Measurements from ENCODE around the gene C11orf87. TPM values are rescaled to one million over a fixed set of nuclear protein-coding genes. Genes with fewer than 3 reads are reported as not detected.

C11orf87 gene
- polyA plus RNA-seq (2012; ENCODE audit: insufficient read length, low read depth), result not detected

GRCh38 chr11:109421981-109422869 is at the start of gene C11orf87:
TSS of gene C11orf87 (plus strand) at chr11:109422190. CDS start at chr11:109423634, 1,444 bp downstream.
- TF ChIP-seq TAF1 (IDR thresholded peaks at IDR 0.05; ENCODE audit: borderline replicate concordance, insufficient read depth, low read length) (no peak), POLR2AphosphoS5 (IDR thresholded peaks at IDR 0.05; ENCODE audit: low read depth, low read length) (no peak), REST (IDR thresholded peaks at IDR 0.05; ENCODE audit: insufficient read depth in 1 of 2, low read depth in 2 of 2, low read length in 2 of 2) (no peak), FOXP2 (optimal IDR thresholded peaks at IDR 0.05; ENCODE audit: borderline replicate concordance, extremely low read depth, extremely low read length, insufficient read depth) (no peak), SIN3A (IDR thresholded peaks at IDR 0.05; ENCODE audit: borderline replicate concordance, insufficient read depth, low read length) (no peak)

GRCh38 chr11:109374032-109374431 is 48.0 kb upstream of the C11orf87 start:
- TF ChIP-seq REST (IDR thresholded peaks at IDR 0.05; ENCODE audit: insufficient read depth in 1 of 2, low read depth in 2 of 2, low read length in 2 of 2) (no peak), SIN3A (IDR thresholded peaks at IDR 0.05; ENCODE audit: borderline replicate concordance, insufficient read depth, low read length) (no peak), FOXP2 (optimal IDR thresholded peaks at IDR 0.05; ENCODE audit: borderline replicate concordance, extremely low read depth, extremely low read length, insufficient read depth) (no peak), TAF1 (IDR thresholded peaks at IDR 0.05; ENCODE audit: borderline replicate concordance, insufficient read depth, low read length) (no peak), POLR2AphosphoS5 (IDR thresholded peaks at IDR 0.05; ENCODE audit: low read depth, low read length) (no peak)

GRCh38 chr11:109374441-109374840 is 47.5 kb upstream of the C11orf87 start:
- TF ChIP-seq TAF1 (IDR thresholded peaks at IDR 0.05; ENCODE audit: borderline replicate concordance, insufficient read depth, low read length) (no peak), SIN3A (IDR thresholded peaks at IDR 0.05; ENCODE audit: borderline replicate concordance, insufficient read depth, low read length) (no peak), REST (IDR thresholded peaks at IDR 0.05; ENCODE audit: insufficient read depth in 1 of 2, low read depth in 2 of 2, low read length in 2 of 2) (no peak), POLR2AphosphoS5 (IDR thresholded peaks at IDR 0.05; ENCODE audit: low read depth, low read length) (no peak), FOXP2 (optimal IDR thresholded peaks at IDR 0.05; ENCODE audit: borderline replicate concordance, extremely low read depth, extremely low read length, insufficient read depth) (no peak)

- TF ChIP-seq REST (IDR thresholded peaks at IDR 0.05; ENCODE audit: insufficient read depth in 1 of 2, low read depth in 2 of 2, low read length in 2 of 2) (no peak), POLR2AphosphoS5 (IDR thresholded peaks at IDR 0.05; ENCODE audit: low read depth, low read length) (no peak), TAF1 (IDR thresholded peaks at IDR 0.05; ENCODE audit: borderline replicate concordance, insufficient read depth, low read length) (no peak), SIN3A (IDR thresholded peaks at IDR 0.05; ENCODE audit: borderline replicate concordance, insufficient read depth, low read length) (no peak), FOXP2 (optimal IDR thresholded peaks at IDR 0.05; ENCODE audit: borderline replicate concordance, extremely low read depth, extremely low read length, insufficient read depth) (no peak)
Observed at GRCh38 chr11:109377039-109377742, 44.8 kb upstream of the C11orf87 start.

All from PFSK-1 (cell line).